Liver (tissue), 9 donors: Measurements from ENCODE around the gene INSM1. TPM values are rescaled to one million over a fixed set of nuclear protein-coding genes. Genes with fewer than 3 reads are reported as not detected.

Source experiments
- DNase-seq: peaks from one replicate; pipeline ENCODE4 v3.0.0-alpha.2; 2017; ENCODE audit warnings: low spot score
- H3K27ac ChIP-seq, 2 donors: one replicate each; pipeline ENCODE4 v1.7.0; 2013; ENCODE audit warnings: inconsistent platforms in 2 of 2, low read length in 2 of 2, control low read depth in 1 of 2, low read depth in 1 of 2, mild to moderate bottlenecking in 1 of 2
- H3K27me3 ChIP-seq, 4 donors: one replicate each; pipeline versions ENCODE4 v1.6.1 to v1.7.0; 2013; ENCODE audit warnings: low read length in 3 of 4, inconsistent platforms in 1 of 4, mild to moderate bottlenecking in 1 of 4, moderate library complexity in 1 of 4; ENCODE audit not compliant: control insufficient read depth in 4 of 4, insufficient read depth in 4 of 4
- H3K36me3 ChIP-seq, 4 donors: one replicate each; pipeline versions ENCODE4 v1.6.1 to v1.7.0; 2013; ENCODE audit warnings: low read length in 3 of 4, mild to moderate bottlenecking in 3 of 4, low read depth in 1 of 4, moderate library complexity in 1 of 4; ENCODE audit not compliant: control insufficient read depth in 4 of 4, insufficient read depth in 3 of 4
- H3K4me1 ChIP-seq, 4 donors: one replicate each; pipeline versions ENCODE4 v1.6.1 to v1.7.0; 2013; ENCODE audit warnings: low read length in 3 of 4, mild to moderate bottlenecking in 3 of 4, moderate library complexity in 1 of 4; ENCODE audit not compliant: control insufficient read depth in 4 of 4, insufficient read depth in 4 of 4
- H3K4me3 ChIP-seq, 3 donors: one replicate each; pipeline versions ENCODE4 v1.6.1 to v1.7.0; 2013; ENCODE audit warnings: low read length in 3 of 3, control low read depth in 1 of 3, low read depth in 1 of 3, mild to moderate bottlenecking in 1 of 3
- H3K9ac ChIP-seq, 2 donors: one replicate each; pipeline ENCODE4 v1.7.0; 2013; ENCODE audit warnings: low read length in 2 of 2, mild to moderate bottlenecking in 2 of 2, moderate library complexity in 2 of 2, control low read depth in 1 of 2, low read depth in 1 of 2
- H3K9me3 ChIP-seq, 4 donors: one replicate each; pipeline versions ENCODE4 v1.6.1 to v1.7.0; 2013; ENCODE audit warnings: low read length in 3 of 4; ENCODE audit not compliant: control insufficient read depth in 4 of 4
- EGR1 ChIP-seq, 2 donors: IDR thresholded peaks; 2 replicates each; pipeline ENCODE4 v1.6.1; 2016 to 2018; ENCODE audit warnings: antibody characterized with exemption in 2 of 2, low read depth in 2 of 2
- FOXA1 ChIP-seq: IDR thresholded peaks from 2 replicates; pipeline ENCODE4 v1.6.1; 2016; ENCODE audit warnings: antibody characterized with exemption
- FOXA2 ChIP-seq: IDR thresholded peaks from 2 replicates; pipeline ENCODE4 v1.6.1; 2016; ENCODE audit warnings: antibody characterized with exemption
- GABPA ChIP-seq, 2 donors: IDR thresholded peaks in 1 of 2; conservative IDR thresholded peaks in 1 of 2; 2 replicates each; pipeline ENCODE4 v1.6.1; 2016; ENCODE audit warnings: antibody characterized with exemption in 2 of 2, mild to moderate bottlenecking in 1 of 2, moderate library complexity in 1 of 2
- HNF4A ChIP-seq, 2 donors: conservative IDR thresholded peaks; 2 replicates each; pipeline ENCODE4 v1.6.1; 2016; ENCODE audit warnings: antibody characterized with exemption in 2 of 2, mild to moderate bottlenecking in 2 of 2
- HNF4G ChIP-seq: IDR thresholded peaks from 2 replicates; pipeline ENCODE4 v1.6.1; 2016; ENCODE audit warnings: antibody characterized with exemption
- JUND ChIP-seq, 2 donors: IDR thresholded peaks; 2 replicates each; pipeline ENCODE4 v1.6.1; 2016; ENCODE audit warnings: antibody characterized with exemption in 2 of 2
- RAD21 ChIP-seq, 2 donors: IDR thresholded peaks; 2 replicates each; pipeline ENCODE4 v1.6.1; 2016; ENCODE audit warnings: antibody characterized with exemption in 2 of 2, mild to moderate bottlenecking in 2 of 2
- SP1 ChIP-seq: IDR thresholded peaks from 2 replicates; pipeline ENCODE4 v1.6.1; 2018; ENCODE audit warnings: antibody characterized with exemption, mild to moderate bottlenecking
- WGBS: extraction: QIAGEN DNeasy Blood & Tissue Kit; methylation state at CpG from one replicate; pipeline ENCODE4 v1.1.7; 2013; 5-methylcytosine and 5-hydroxymethylcytosine counted together
- polyA plus RNA-seq, 2 donors: library from polyadenylated mRNA; stranded (reverse) in 1 of 2; unstranded in 1 of 2; fragments of 200-250 nt in 1 of 2; fragments of >200 nt in 1 of 2; fragmentation: Nextera tagmentation in 1 of 2; extraction: Ambion mirVana in 1 of 2; gene quantifications; one replicate each; pipeline versions ENCODE4 v1.2.1 to v1.2.3, GENCODE V29; 2013 to 2015
- total RNA-seq, 2 donors: library from RNA; depleted of rRNA; stranded (reverse); fragments of >200 nt; gene quantifications; one replicate each; pipeline ENCODE4 v1.2.3, GENCODE V29; 2014
- TF ChIP-seq, protein P1 (sequence below): IDR thresholded peaks from 2 replicates; pipeline ENCODE4 v1.6.1; 2016; ENCODE audit warnings: antibody characterized with exemption
- TF ChIP-seq, protein P2 (sequence below): IDR thresholded peaks from 2 replicates; pipeline ENCODE4 v1.6.1; 2016; ENCODE audit warnings: antibody characterized with exemption
- donor health status: healthy.
- donor health status: healthy.
- donor health status: healthy.
- donor health status: healthy.
- donor health status: healthy.

INSM1 gene
- total and polyA plus RNA-seq, 4 donors = not detected

DNA sequence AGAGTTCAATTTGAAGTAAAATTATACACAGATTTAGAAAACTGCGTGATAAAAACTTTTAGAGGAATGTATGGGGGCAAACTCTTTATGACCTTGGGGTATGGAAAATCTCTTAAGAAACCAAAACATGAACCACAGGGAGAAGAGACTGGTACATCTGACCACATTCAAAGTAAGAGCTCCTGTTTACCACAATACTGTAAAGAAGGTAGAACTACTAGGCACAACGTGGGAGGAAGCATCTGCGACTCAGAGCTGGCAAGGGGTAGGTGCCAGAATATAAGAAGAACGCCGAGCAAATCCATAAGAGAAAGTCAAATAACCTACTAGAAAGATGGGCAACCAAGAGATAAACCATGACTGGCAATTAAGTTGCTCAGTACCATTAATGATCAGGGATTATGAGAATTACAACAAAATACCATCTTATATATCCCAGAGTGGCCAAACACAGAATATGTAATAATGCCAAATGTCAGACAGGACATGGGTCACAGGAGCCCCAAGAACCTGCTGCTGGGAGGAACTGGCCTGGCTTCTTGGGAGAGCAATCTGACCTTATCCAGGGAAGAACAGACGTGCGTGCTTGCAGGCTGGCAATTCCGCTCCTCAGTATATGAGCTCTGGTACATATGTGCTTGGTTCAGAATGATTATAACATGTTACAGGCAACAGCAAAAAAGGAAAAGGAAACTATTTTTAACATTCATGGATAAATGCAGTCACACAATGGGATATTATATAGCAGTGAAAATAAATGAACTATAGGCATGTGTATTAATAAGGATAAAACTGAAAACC lies 50.2 kb downstream of the INSM1 start:
- H3K27ac ChIP-seq = no peak overlapping the region
- H3K4me3 ChIP-seq = no peak overlapping the region
- H3K36me3 ChIP-seq = peaks cover 2 to 10% (median 5%) of the 10 kb centered on the region in 4 donors
- no peak for DNase-seq
- TF ChIP-seq, protein P1, sequence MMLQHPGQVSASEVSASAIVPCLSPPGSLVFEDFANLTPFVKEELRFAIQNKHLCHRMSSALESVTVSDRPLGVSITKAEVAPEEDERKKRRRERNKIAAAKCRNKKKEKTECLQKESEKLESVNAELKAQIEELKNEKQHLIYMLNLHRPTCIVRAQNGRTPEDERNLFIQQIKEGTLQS = no peak
- TF ChIP-seq GABPA (IDR thresholded peaks at IDR 0.05 in 1 of 2, conservative IDR thresholded peaks at IDR 0.05 in 1 of 2) (no peak), FOXA1 (no peak), EGR1 (IDR thresholded peaks at IDR 0.05; ENCODE audit: low read depth in 2 of 2) (no peak), HNF4G (no peak), JUND (IDR thresholded peaks at IDR 0.05) (no peak), RAD21 (IDR thresholded peaks at IDR 0.05) (no peak), FOXA2 (no peak), HNF4A (conservative IDR thresholded peaks at IDR 0.05) (no peak), SP1 (no peak)
- TF ChIP-seq, protein P2, sequence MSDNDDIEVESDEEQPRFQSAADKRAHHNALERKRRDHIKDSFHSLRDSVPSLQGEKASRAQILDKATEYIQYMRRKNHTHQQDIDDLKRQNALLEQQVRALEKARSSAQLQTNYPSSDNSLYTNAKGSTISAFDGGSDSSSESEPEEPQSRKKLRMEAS = no peak
- no peaks in the 10 kb centered on the region for H3K27me3 ChIP-seq
- 95% methylated on average over 8 of the region's 8 CpGs for WGBS
- no peaks in the 10 kb centered on the region for H3K9me3 ChIP-seq
- H3K4me1 ChIP-seq = no peaks in the 10 kb centered on the region
- H3K9ac ChIP-seq = no peak overlapping the region
